Smooth muscle cell (in vitro differentiated cells): Measurements from ENCODE around the gene RNASET2. TPM values are rescaled to one million over a fixed set of nuclear protein-coding genes. Genes with fewer than 3 reads are reported as not detected.

Source experiments
- DNase-seq: peaks from one replicate; lab custom pipeline; 2025; ENCODE audit not compliant: unreplicated experiment; lab: John Stamatoyannopoulos, UW
- H2AFZ ChIP-seq: fragments of 200-600 bp; sonication (generic); 2 replicates; pipeline ENCODE4 v1.6.0; 2016; ENCODE audit warnings: antibody characterized with exemption, low read depth, mild to moderate bottlenecking
- H3F3A ChIP-seq: fragments of 200-600 bp; sonication (generic); 2 replicates; pipeline ENCODE4 v1.6.0; 2017; ENCODE audit warnings: antibody characterized with exemption, low read depth
- H3K27ac ChIP-seq: fragments of 200-600 bp; sonication (generic); 2 replicates; pipeline ENCODE4 v1.5.1; 2016; ENCODE audit warnings: low read depth, mild to moderate bottlenecking
- H3K27me3 ChIP-seq: fragments of 200-600 bp; sonication (generic); 2 replicates; pipeline ENCODE4 v1.6.1; 2016; ENCODE audit warnings: low read depth, mild to moderate bottlenecking
- H3K36me3 ChIP-seq: fragments of 200-600 bp; sonication (generic); 2 replicates; pipeline ENCODE4 v1.5.1; 2016; ENCODE audit warnings: low read depth
- H3K4me1 ChIP-seq: fragments of 200-600 bp; sonication (generic); 2 replicates; pipeline ENCODE4 v1.5.1; 2016; ENCODE audit warnings: low read depth
- H3K4me2 ChIP-seq: fragments of 200-600 bp; sonication (generic); 2 replicates; pipeline ENCODE4 v1.6.0; 2016; ENCODE audit warnings: mild to moderate bottlenecking
- H3K4me3 ChIP-seq: fragments of 200-600 bp; sonication (generic); 2 replicates; pipeline ENCODE4 v1.5.1; 2016; ENCODE audit warnings: mild to moderate bottlenecking
- H3K79me2 ChIP-seq: fragments of 200-600 bp; sonication (generic); 2 replicates; pipeline ENCODE4 v1.6.0; 2016; ENCODE audit warnings: low read depth, mild to moderate bottlenecking
- H3K9ac ChIP-seq: fragments of 200-600 bp; sonication (generic); 2 replicates; pipeline ENCODE4 v1.6.0; 2016; ENCODE audit warnings: low read depth
- H3K9me3 ChIP-seq: fragments of 200-600 bp; sonication (generic); replicated peaks from 2 replicates; pipeline ENCODE4 v1.5.1; 2016; ENCODE audit warnings: low read depth
- H4K20me1 ChIP-seq: fragments of 200-600 bp; sonication (generic); 2 replicates; pipeline ENCODE4 v1.6.0; 2016; ENCODE audit warnings: low read depth
- CTCF ChIP-seq: fragments of 200-600 bp; sonication (generic); IDR thresholded peaks from 2 replicates; pipeline ENCODE4 v1.5.1; 2017; ENCODE audit warnings: borderline replicate concordance, mild to moderate bottlenecking, antibody characterized with exemption; ENCODE audit not compliant: insufficient read depth, poor library complexity, severe bottlenecking
- WGBS: methylation state at CpG from one replicate; pipeline ENCODE4 v1.1.7; 2016; ENCODE audit warnings: low lambda C conversion rate; 5-methylcytosine and 5-hydroxymethylcytosine counted together
- polyA plus RNA-seq: library from polyadenylated mRNA; unstranded; fragments of >200 nt; fragmentation: Nextera tagmentation; extraction: Ambion mirVana; gene quantifications from 2 replicates; pipeline ENCODE4 v1.2.1, GENCODE V29; 2016
- total RNA-seq: library from RNA; depleted of rRNA; stranded (reverse); fragments of >200 nt; gene quantifications from 2 replicates; pipeline ENCODE4 v1.2.3, GENCODE V29; 2014

Gene RNASET2
- total and polyA plus RNA-seq, 2 experiments from 2014 or later, result 20.6 to 29.3 TPM

- no peaks in the 10 kb centered on the region for H3K4me1 ChIP-seq
- no peaks in the 10 kb centered on the region for H3K36me3 ChIP-seq
- no peaks in the 10 kb centered on the region for H3K9me3 ChIP-seq
- H4K20me1 ChIP-seq, result no peaks in the 10 kb centered on the region
- no peak overlapping the region for H3K4me3 ChIP-seq
- no peaks in the 10 kb centered on the region for H3K27me3 ChIP-seq
- WGBS, result 35% methylated on average over 14 of the region's 14 CpGs
- H3K9ac ChIP-seq, result no peak overlapping the region
- H2AFZ ChIP-seq, result no peak overlapping the region
- no peaks in the 10 kb centered on the region for H3K79me2 ChIP-seq
- TF ChIP-seq CTCF, result no peak
- no peak for DNase-seq
- peak overlapping the region; percentile 57 for H3K4me2 ChIP-seq
- H3K27ac ChIP-seq, result peak overlapping the region; percentile 41
- H3F3A ChIP-seq, result peaks cover 6% of the 10 kb centered on the region
These were observed 13.8 kb downstream of the RNASET2 start for GRCh38 chr6:166942393-166943168.

GRCh38 chr6:166940643-166941068 lies 15.7 kb downstream of the RNASET2 start:
- no peak for DNase-seq
- TF ChIP-seq CTCF, result no peak
- Histone ChIP-seq H3K36me3 (no peaks in the 10 kb centered on the region), H3K27ac (peak overlapping the region; percentile 6), H3K9ac (no peak overlapping the region), H3K4me1 (no peaks in the 10 kb centered on the region), H3K27me3 (no peaks in the 10 kb centered on the region), H3K9me3 (no peaks in the 10 kb centered on the region), H2AFZ (no peak overlapping the region), H3F3A (peaks cover 6% of the 10 kb centered on the region), H3K4me2 (no peak overlapping the region), H3K79me2 (no peaks in the 10 kb centered on the region), H3K4me3 (no peak overlapping the region), H4K20me1 (no peaks in the 10 kb centered on the region)
- 22% methylated on average over 7 of the region's 7 CpGs for WGBS

- Histone ChIP-seq H3K4me1 (no peaks in the 10 kb centered on the region), H3F3A (peaks cover 6% of the 10 kb centered on the region), H3K27ac (no peak overlapping the region), H3K4me3 (no peak overlapping the region), H3K79me2 (no peaks in the 10 kb centered on the region), H3K27me3 (no peaks in the 10 kb centered on the region), H4K20me1 (no peaks in the 10 kb centered on the region), H2AFZ (no peak overlapping the region), H3K36me3 (no peaks in the 10 kb centered on the region), H3K9ac (no peak overlapping the region), H3K9me3 (no peaks in the 10 kb centered on the region), H3K4me2 (no peak overlapping the region)
- WGBS, result 92% methylated on average over 7 of the region's 7 CpGs
- no peak for DNase-seq
- TF ChIP-seq CTCF, result no peak
These were observed 16.5 kb downstream of the RNASET2 start for GRCh38 chr6:166939894-166940293.

GRCh38 chr6:166939345-166939744 lies 17.0 kb downstream of the RNASET2 start:
- 74% methylated on average over 4 of the region's 4 CpGs for whole genome bisulfite sequencing
- H3K27ac ChIP-seq, result no peak overlapping the region
- DNase-seq, result no peak

More at GRCh38 chr6:166939345-166939744, 17.0 kb downstream of the RNASET2 start:
- Histone ChIP-seq H2AFZ (no peak overlapping the region), H3K4me3 (no peak overlapping the region), H3K4me1 (no peaks in the 10 kb centered on the region), H4K20me1 (no peaks in the 10 kb centered on the region), H3K4me2 (no peak overlapping the region), H3F3A (peaks cover 6% of the 10 kb centered on the region), H3K79me2 (no peaks in the 10 kb centered on the region), H3K9me3 (no peaks in the 10 kb centered on the region), H3K36me3 (no peaks in the 10 kb centered on the region), H3K9ac (no peak overlapping the region), H3K27me3 (no peaks in the 10 kb centered on the region)
- TF ChIP-seq CTCF, result no peak
